NCI-H187 (cell line): ENCODE results near the gene C1orf87.

Experiments used
- DNase-seq, 2 experiments: peaks; one replicate each; lab custom pipeline; 2025; lab: John Stamatoyannopoulos, UW

The C1orf87 gene

GRCh38 chr1:59948990-59949389, 124.6 kb downstream of the C1orf87 start:
- no peak for DNase-seq

DNA sequence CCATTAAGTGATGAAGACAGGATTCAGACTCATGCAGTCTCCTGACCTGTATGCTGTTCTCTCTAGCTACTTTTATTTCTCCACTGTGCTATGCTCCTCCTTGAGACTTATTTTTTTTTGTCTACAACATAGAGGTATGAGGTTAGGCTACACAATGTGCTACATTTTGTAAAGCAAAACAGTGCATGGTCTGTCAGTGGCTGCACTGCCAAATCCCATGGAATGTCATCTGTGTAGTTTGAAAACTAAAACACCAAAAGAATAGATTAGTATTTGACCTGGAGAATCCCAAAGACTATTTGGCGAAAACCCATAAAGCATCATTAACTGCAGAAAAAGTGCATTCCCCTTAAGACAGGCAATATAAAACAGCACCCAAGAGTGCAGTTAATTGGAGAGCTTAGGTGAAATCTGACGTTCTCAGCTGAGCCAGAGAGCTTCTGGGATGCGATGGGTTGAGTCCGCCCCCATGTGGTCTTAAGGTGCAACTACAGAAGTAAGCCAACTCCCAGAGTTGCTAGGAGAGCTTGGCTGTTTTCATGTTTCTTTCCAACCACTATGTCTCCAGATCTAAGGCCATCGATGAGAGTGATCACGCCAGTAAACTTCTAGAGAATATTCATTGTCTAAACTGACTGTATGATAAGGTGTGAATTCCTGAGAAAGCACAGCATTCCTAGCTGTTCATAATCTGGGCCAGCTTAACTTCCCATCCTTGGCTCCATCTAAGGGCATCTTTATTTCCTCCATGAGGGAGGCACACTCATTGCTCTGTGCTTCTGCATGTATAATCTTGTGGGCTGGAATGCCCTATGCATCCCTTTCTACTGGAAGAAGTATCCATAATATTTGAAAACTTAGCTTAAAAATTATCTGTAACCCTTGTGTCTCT, 126.3 kb downstream of the C1orf87 start:
- DNase-seq, result peak; percentile 18 to 22

GRCh38 chr1:59945790-59946189, 127.8 kb downstream of the C1orf87 start:
- no peak for DNase-seq
